Cardiac septum (tissue), 1 donor: Measurements from ENCODE around the gene CACNA2D1. TPM values are rescaled to one million over a fixed set of nuclear protein-coding genes. Genes with fewer than 3 reads are reported as not detected.

Experiments used
- DNase-seq: peaks from one replicate; pipeline ENCODE4 v3.0.0-alpha.2; 2020; ENCODE audit warnings: low spot score
- intact Hi-C: fragments of 100-400 bp; cut with DNase I; formaldehyde crosslinking; loops from one replicate; pipeline ENCODE4 v1.14.0; 2022
- total RNA-seq: library from RNA; stranded (reverse); fragmentation: NEBNext Ultra II Directional; extraction: Animal tissue kit (Norgen Biotek cat#: 25700); gene quantifications from one replicate; pipeline ENCODE4 v1.2.1, GENCODE V29; 2021
- donor health status: DM: no; HTN: no; CAD: no.

Gene CACNA2D1
- total RNA-seq, 1 donor from 2014 or later = 87.3 TPM

DNA sequence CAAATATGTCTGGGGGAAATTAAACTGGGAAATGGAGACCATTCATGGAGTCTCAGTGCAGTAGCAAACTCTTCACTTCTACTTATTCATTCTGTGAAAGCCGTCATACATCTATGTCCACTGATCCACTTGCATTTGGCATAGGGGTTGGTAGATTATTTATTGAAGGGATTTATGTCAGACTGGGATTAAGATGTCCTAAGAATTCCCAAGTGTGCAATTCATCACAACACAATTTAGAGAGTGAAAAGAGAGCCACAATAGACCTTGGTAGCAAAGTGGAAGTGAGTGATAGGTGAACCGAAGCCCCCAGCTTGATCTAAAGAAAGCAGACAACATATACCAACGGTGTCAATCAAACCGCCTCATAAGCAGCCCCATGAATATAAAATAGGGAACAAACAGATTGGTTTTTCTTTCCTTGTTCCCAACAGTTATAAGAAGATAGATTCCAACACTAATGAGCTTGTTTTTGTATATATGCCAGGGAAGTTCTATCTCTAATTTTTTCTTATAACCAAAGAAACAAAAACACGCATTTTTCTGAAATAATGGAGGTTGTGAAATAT is 234.3 kb downstream of the CACNA2D1 start:
- intact Hi-C loops = no loop called here
- no peak for DNase-seq

DNA sequence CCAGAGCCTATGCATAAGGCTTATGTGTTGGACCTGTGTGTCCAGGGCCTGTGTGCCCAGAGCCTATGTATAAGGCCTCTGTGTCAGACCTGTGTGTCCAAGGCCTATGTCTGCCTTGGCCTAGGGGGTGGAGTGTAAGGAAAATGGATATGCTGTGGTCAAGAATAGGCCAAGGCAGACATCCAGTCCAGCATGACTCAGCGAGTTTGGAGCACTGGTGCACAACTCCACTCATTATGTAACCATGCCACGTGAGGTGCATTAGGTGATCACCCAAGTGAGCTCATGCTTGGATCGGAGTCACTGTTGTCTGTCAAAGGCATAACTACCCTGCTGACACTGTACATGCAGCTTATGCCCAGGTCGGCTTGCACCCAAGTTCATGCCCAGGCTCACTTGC is 238.9 kb downstream of the CACNA2D1 start:
- intact Hi-C loops = no loop called here
- peak; percentile 87 for DNase-seq

DNA sequence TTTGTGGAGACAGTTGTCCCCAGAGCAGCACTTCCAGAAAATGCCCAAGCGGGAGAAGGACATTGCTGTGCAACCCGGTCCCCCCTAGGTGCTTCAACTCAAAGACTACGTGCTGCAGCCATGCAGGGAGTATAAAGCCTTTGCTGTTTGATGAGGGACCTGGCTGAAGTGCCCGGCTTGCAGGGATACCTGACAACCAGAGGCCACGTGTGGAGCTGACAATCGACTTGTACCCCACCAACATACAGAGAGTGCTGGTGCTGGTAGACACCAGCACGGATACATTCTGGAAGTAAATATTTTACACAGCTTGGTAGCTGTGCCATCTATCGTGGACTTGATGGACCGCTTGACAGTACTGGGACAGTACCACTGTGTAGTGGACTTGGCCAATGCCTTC is 240.6 kb downstream of the CACNA2D1 start:
- DNase-seq = no peak
- intact Hi-C loops = no loop called here

DNA sequence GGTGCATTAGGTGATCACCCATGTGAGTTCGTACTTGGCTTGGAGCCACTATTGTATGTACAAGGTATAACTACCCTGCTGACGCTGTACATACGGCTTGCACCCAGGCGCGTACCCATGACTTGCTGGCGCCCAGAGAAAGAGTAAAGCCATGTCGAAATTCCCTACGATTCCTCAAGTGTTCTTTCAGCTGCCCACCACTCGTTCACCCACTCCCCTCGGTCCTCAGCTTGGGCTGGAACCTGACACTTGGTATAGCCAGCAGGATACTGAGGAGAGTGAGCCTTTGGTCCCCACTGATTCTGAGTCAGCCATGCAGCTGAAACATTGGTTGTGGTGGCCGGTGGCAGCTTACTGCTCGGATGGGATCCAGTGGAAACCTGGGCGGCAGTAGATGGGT is 241.5 kb downstream of the CACNA2D1 start:
- DNase-seq = no peak
- intact Hi-C loops = no loop called here

DNA sequence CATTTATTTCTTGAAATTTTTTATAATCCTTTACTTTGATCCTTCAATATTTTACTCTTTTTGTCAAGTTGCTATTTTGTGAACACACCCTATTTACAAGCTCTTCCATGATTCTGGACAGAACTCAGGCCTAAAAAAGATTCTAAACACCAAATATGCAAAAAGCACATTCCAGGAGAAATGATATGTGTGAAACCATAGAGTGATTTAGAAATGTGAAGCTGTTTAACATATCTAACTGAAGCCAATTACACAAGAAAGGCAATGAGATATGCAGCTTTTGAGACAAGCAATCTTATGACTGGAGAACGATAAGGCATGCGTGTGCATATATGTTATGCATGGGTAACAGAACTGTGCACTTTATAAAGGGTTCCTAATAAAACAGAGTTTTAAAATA is 243.0 kb downstream of the CACNA2D1 start:
- intact Hi-C loops = no loop called here
- no peak for DNase-seq

DNA sequence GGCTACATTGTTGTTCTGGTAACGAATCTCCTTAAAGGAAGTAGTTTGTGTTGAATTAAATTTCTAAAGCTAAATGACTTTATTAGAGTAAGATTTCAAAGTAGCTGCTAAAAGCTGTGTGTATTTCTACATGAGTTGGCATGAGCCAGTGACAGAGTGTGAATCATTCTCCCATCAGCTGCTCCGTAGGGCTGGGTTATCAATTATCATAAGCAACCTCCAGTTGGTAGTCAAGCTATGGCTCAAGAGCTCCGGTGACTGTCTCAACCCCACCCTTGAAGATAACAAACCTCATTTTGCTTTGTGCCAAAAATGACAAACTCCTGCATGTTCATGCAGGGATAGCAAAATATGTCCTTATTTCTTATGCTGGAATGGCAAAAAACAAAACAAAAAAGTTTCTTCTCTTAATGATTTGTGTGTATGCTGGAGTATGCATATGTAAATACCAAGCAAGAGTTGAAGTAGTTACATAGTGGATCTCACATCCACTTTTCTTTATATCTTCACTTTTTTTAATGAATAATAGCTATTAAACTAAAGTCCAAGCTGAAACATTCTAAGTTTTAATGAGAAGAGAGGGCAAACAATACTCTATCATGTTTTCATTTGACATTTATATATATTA is 249.4 kb downstream of the CACNA2D1 start:
- intact Hi-C loops = no loop called here

DNA sequence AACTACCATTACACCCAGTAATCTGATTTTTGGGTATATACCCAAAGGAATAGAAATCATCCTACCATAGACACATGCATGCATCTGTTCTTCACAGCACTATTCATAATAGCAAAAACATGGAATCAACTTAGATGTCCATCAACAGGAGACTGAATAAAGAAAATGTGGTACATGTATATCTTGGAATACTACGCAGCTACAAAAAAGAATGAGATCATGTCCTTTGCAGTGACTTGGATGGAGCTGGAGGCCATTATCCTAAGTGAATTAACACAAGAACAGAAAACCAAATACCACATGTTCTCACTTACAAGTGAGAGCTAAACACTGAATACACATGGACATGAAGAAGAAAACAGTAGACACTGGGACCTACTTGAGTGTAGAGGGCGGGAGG is 254.9 kb downstream of the CACNA2D1 start:
- intact Hi-C loops = no loop called here
- DNase-seq = no peak

More for the DNA sequence above, 249.4 kb downstream of the CACNA2D1 start:
- no peak for DNase-seq

DNA sequence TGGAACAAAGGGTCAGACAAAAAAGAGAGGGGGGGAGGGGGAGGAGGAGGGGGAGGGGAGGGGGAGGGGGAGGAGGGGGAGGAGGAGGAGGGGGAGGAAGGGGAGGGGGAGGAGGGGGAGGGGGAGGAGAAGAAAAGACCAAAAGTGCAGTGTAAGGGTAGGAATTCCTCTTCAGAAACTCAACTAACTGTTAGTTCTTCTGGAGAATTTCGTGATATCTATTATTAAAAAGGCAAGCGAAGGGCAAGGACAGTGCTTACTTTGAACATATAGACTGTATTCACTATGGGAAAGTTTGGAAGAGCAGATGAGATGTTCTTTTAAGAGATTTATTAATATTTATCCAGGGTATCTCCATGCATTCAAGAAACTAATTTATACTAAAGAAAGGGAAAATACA is 258.1 kb downstream of the CACNA2D1 start:
- DNase-seq = no peak
- intact Hi-C loops = no loop called here

DNA sequence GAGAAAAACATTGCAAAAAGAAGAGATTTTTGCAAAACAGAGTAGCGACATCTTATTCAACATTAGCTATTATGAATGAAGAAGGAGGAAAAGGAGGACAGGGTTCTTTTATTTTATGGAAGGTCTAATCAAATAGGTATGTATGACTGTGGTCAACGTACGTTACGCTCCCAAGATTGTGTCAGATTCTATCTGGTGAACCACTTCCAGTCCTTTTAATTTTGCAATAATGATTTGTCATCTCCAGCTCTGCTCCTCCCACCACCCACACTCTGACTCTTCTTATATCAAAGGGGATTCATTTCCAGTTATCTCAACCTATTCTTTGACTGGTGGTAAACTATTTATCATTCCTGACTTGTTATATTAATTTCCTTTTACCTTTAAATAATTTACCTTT is 259.9 kb downstream of the CACNA2D1 start:
- DNase-seq = no peak
- intact Hi-C loops = no loop called here

DNA sequence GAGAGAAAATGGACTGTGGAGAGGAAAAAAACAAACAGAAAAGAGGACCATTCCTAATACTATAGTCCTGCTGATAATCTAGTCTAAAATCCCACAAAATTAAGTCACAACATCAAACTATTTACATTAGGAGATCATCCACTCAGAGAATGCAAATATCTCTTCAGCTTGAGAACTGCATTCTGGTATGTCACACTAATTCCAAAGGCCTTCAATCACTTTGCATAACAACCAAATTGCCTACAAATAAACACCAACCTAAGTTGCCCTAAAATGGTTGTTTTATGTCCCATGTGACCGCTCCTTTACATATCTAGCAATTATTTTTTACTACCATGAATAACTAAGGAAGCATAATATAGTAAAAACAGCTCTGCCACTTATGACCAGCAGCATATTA is 264.3 kb downstream of the CACNA2D1 start:
- intact Hi-C loops = no loop called here
- DNase-seq = no peak

DNA sequence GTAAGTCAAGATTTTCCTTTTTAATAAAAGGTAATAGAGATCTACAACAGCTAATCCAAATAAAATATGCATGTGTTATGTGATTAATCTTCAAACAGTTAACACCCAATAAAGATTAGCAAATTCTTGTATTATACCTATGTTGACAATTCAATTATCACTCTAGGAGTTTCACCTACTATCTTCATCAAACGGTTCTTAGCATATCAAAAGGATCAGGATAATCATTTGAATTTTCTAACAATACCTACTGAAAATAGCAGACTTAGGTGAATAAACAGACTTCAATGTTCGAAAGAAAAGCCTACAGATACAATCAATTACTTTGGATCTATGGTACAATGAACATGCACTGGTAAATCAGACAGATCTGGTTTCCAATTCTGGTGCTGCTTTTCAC is 268.3 kb downstream of the CACNA2D1 start:
- intact Hi-C loops = no loop called here
- DNase-seq = no peak

DNA sequence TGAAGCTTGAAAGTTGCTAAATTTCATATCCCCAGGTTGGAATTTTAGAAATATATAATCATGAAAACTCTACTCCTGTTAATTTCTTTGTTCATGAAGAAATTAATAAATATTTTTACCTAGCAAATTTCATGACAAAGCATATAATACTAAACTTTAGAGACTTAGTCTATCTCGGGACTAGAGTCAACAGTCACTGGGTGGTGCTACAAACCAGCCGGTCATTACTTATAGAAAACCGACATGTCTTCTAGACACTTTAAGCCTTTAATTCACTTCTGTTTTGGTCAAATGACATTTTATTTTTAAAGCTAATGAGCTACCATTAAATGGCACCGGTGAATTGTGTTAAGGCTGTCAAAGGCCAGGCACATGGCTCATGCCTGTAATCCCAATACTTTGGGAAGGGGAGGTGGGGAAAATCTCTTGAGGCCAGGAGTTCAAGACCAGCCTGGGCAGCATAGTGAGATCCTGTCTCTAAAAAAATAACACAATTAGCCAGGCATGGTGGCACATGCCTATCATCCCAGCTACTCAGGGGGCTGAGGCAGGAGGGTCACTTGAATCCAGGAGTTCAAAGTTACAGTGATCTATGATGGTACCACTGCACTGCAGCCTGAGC is 270.1 kb downstream of the CACNA2D1 start:
- intact Hi-C loops = no loop called here
- no peak for DNase-seq

DNA sequence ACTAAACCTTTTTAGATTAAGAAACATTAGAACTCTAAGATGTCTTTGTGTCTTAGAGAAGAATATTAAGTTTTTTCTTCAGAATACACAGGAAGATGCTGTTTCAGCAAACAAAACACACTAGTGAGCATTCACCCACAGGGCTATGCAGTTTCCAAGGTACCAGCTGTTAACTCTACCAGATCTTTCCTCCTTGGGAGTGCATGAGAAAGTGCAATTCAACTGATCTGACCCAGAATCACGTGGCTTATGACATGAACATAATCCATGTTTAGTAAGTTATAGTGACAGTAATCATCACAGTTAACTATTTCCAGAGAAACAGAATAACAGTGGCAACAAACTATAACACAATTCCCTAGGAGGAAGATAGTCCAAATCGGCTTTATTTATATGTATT is 270.7 kb downstream of the CACNA2D1 start:
- intact Hi-C loops = no loop called here
- no peak for DNase-seq

DNA sequence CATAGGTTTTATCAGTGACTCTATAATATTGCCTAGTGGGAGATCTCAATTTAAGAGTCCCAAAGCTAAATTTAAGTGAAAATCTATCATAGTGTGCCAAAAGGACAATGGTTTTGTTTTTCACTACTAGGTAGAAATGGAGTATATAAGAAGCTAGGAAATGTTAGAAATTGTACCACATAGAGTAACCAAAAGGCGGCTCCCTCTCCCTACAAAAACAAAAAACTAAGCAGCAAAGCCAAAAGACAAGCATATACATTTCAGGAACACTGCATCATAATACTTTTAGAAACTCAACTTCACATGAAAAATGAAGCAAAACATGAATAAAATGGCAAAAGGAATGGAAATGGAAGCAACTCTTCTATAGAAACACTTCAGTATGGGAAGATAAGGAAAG is 271.6 kb downstream of the CACNA2D1 start:
- intact Hi-C loops = no loop called here
- DNase-seq = no peak

DNA sequence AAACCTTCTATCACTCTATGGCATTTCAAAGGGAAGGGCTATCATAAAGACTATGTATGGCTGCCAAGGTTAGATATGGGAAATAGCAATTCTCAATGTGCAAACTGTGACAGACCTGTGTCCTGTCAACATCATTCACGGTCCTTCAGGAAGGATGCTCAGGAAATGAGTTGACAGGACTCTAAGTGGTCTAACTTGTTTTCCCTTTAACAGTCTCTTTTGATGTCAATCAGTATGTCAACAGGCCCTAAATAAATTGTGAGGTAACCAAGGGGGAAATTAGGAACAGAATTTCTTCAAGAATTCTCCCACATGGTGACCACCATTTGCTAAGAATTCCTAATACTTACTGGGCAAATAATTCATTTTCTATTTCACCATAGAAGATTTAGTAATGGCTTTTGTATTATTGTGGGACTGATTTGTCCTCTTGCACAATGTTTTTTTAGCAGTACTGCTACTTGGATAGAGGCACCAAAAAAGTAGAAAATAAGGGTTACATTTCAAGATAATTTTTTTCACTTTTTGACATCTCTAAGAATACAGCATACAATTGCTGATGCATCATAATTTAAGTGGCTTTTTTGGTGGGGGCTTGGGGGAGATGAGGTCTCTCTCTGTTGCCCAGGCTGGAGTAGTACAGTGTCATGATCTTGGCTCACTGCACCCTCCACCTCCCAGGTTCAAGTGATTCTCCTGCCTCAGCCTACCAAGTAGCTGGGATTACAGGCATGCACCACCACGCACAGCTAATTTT is 275.8 kb downstream of the CACNA2D1 start:
- DNase-seq = no peak
- intact Hi-C loops = no loop called here

DNA sequence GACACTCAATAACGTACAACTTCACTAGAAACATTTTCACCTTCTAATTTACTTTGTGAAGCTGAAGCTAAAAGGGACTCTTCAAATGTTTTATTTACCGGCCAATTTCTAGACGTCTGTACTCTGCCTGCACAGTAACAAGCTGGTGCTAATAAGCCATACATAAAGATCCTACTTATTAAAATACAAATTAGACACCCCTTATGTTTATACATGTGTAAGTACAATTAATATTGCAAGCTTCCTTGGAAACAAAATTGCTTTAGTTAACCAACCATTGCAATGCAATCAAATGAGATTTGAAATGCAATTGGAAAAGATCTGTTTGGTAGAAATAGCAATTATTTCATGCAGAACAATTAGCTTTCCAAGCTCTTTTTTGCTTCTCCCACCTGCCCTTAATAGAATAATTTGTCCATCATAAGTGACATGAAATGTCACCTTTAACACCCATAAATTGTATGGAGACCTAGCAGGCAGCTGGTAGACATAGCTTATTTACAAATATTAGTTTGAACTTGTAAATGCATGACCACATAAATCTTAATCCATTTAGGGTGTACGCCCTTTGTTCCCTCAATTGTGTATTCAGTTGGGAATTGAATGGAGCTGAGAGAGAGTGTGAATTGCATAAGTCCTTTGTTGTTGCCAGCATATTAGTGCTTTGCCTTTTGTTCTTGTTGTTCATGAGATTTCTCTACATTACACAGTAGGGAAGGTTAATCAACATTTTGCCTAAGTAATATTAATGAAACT is 277.1 kb downstream of the CACNA2D1 start:
- no peak for DNase-seq
- intact Hi-C loops = no loop called here

DNA sequence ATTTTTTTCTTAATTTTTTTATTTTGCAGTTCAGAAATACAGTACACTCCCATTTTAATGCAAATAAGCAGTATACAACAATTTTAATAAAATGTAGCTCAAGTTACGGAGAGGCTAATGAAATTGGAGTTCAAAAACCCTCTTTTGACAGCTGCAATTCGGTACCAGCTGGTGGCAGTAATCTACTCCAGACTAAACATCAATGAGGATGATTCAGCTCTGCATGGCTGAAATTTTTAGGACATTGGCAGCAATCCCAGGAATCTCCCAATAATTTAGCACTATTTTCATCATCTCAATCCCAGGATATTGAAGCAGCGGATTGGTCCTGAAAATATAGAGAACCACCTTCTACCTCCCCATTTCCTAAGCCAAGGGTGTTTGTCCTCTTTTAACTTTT is 278.8 kb downstream of the CACNA2D1 start:
- intact Hi-C loops = no loop called here
- no peak for DNase-seq

DNA sequence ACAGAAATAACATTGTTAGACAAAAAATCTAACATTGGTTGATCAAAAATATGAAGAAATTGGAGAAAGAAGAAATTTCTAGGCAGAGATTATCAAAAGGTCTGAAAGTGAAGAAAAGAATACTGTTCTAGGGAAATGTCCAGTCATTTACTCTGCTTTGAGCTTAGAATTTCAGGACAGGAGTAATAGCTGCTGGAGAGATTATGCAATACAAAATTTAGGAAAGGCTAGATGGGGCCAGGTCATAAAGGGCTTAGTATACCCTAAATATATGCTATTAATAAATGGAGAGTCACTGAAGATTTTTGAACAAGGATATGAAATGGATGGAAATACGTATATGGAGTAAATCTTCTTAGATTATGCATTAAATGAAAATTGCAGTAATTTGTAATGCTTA is 279.2 kb downstream of the CACNA2D1 start:
- DNase-seq = no peak
- intact Hi-C loops = no loop called here

DNA sequence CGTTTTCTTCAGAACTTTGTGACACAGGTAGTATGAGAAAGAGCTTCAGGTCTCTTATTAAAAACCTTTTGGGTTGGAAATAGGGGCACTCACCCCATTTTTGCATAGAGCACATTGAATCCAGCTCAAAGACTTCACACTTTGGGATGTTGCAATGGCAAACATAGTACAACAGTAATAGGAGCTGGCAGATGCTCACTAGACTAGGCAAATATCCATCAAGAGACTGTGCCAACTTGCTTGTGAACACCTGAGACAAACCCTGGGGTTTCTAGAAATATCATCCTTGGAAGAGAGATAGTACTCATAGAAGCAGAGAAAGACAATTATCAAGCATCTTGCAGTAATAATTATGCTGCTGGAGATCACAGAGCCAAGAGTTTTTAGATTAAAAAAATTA is 280.0 kb downstream of the CACNA2D1 start:
- intact Hi-C loops = no loop called here
- DNase-seq = no peak

DNA sequence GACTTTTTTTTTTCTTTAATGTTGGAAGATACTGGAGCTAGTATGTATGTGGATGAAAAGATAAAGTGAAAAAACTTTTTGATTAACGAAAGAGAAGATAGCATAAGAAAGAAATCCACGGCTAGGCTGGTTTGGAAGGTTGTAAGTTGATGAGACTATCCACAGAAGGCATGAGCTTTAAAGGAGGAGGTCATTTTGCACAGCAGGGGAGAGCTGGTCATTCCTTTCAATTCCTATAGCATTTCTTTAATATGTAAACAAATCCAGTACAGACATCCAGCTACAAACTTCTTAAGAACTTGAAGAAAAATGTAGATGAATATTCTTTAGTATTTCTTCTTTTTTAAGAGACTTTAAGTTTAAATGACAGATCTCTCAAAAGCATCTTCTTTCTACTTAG is 281.3 kb downstream of the CACNA2D1 start:
- intact Hi-C loops = no loop called here
- no peak for DNase-seq
